Heart left ventricle (tissue), 13 donors: ENCODE measurements around the gene OR10A2.

Experiments used
- POLR2A ChIP-seq, 2 donors: fragments of 450-650 bp; IDR thresholded peaks; one replicate each; pipeline ENCODE4 v1.6.1; 2017; ENCODE audit warnings: antibody characterized with exemption in 2 of 2, mild to moderate bottlenecking in 2 of 2, moderate library complexity in 2 of 2
- TF ChIP-seq, protein P1 (sequence below), 12 donors: fragments of 200-600 bp; sonication (generic) in 4 of 12; IDR thresholded peaks; one replicate each; pipeline versions ENCODE4 v1.5.0 to v1.8.0; 2018 to 2022; ENCODE audit warnings: antibody characterized with exemption in 12 of 12, mild to moderate bottlenecking in 5 of 12
- donor health status: ischemic (EF 13 %, LVEDD 7.1; RV severe dilation, severe dysfunction).
- donor health status: DM: no; HTN: yes; CAD: no.
- donor health status: DM: no; HTN: no; CAD: no.
- donor health status: ischemic (EF 25% LVEDD 6.9; RV normal size, moderate dysfunction).
- donor health status: ischemic (EF 25% LVEDD 5.7; RV mildly dilated, moderate dysfunction).
- donor health status: ischemic (EF 35%, LVEDD 5.7; RV mildly dilated, moderate dysfunction).
- donor health status: nonischemic (EF 11% LVEDD 7.7; RV severe dilation, severe dysfunction).
- donor health status: DM: yes; HTN: yes; CAD: no.
- donor health status: PGD.
- donor health status: ischemic (EF 29% LVEDD 5.4; RV normal size, mild dysfunction).
- donor health status: nonischemic (EF 23%, LVEDD 6.1; RV moderate dilation, normal function).

DNA sequence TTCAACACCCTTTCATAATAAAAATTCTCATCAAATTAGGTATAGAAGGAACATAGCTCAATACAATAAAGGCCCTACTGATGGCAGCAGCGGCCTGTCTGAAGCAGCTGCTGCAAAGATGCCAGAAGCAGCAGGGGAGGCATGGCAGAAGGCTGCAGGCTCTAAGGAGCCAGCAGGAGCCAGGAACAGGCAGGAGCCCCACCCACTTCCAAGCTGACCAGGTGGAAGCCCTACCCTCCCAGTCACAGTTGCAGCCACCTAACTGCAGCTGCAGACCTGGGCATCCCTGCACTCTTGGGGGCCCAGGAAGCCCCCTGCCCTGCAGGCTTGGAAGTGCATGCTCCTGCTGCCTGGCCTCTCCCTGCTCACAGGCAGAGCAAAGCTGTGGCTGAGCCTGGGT lies 45.2 kb upstream of the OR10A2 start:
- TF ChIP-seq POLR2A (IDR thresholded peaks at IDR 0.05), result no peak
- TF ChIP-seq, protein P1, sequence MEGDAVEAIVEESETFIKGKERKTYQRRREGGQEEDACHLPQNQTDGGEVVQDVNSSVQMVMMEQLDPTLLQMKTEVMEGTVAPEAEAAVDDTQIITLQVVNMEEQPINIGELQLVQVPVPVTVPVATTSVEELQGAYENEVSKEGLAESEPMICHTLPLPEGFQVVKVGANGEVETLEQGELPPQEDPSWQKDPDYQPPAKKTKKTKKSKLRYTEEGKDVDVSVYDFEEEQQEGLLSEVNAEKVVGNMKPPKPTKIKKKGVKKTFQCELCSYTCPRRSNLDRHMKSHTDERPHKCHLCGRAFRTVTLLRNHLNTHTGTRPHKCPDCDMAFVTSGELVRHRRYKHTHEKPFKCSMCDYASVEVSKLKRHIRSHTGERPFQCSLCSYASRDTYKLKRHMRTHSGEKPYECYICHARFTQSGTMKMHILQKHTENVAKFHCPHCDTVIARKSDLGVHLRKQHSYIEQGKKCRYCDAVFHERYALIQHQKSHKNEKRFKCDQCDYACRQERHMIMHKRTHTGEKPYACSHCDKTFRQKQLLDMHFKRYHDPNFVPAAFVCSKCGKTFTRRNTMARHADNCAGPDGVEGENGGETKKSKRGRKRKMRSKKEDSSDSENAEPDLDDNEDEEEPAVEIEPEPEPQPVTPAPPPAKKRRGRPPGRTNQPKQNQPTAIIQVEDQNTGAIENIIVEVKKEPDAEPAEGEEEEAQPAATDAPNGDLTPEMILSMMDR (IDR thresholded peaks at IDR 0.05), result no peak
